ENCODE data around the gene GNG5.
"Not testable (repeated sequence)": the region's sequence is repeated elsewhere in the genome, so short reads cannot be mapped to it uniquely, and the experiment has no call there.

GNG5 gene

DNA sequence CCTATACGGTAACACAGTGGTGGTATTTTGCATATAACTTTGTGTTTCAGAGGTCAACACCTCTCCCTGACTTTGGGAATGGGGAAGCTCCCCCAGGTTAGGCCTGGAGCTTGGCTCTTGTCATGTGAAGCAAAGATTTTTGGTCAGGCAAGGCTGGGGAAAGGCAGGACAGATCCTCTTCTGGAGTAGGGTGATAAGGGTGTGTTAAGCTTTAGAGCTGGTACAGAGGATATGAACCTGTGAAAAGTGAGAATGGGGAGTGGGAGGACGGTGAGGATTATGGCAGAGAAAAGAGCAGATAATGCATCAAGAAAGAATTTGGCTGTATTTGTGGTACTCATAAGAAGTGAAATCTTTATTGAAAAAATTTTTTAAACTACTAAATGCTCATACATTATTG, 25.1 kb downstream of the GNG5 start:
- no peak for DNase-seq

DNA sequence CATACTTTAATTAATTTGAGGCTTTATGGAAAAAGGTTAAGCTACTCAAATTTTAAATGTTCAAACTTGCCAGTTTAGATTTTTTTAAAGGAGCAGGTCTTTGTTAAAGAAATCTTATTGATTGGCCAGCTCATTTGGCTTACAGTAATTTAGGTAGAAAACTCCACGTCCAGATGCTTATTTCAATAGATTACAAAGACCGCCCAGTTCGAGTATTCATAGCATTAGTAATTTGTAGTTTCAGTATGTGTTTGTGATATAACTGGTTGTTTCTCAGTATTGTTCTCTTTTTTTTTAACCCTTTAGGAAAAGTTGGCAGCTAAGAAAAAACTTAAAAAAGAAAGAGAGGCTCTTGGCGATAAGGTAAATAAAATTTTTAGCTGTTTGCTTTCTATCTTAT, 25.7 kb downstream of the GNG5 start:
- no peak for DNase-seq

DNA sequence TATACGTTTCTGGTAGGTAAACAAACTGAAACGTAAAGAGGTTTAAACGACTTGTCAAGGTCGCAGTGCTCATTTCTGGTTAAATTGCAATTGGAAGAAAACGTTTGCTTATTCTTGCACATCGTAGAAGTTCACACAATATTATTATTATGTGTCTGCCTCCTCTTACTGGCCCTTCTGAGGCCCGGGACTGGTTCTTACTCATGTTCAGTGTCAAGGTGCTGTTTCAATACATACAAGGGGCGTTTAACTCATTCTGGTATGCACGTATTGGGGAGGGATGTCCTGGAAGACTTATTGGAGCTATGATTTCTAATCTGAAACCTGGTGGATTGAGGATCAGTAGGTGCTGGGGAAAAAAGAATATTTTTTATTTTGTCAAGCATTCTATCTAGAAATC, 26.4 kb downstream of the GNG5 start:
- DNase-seq = no peak

DNA sequence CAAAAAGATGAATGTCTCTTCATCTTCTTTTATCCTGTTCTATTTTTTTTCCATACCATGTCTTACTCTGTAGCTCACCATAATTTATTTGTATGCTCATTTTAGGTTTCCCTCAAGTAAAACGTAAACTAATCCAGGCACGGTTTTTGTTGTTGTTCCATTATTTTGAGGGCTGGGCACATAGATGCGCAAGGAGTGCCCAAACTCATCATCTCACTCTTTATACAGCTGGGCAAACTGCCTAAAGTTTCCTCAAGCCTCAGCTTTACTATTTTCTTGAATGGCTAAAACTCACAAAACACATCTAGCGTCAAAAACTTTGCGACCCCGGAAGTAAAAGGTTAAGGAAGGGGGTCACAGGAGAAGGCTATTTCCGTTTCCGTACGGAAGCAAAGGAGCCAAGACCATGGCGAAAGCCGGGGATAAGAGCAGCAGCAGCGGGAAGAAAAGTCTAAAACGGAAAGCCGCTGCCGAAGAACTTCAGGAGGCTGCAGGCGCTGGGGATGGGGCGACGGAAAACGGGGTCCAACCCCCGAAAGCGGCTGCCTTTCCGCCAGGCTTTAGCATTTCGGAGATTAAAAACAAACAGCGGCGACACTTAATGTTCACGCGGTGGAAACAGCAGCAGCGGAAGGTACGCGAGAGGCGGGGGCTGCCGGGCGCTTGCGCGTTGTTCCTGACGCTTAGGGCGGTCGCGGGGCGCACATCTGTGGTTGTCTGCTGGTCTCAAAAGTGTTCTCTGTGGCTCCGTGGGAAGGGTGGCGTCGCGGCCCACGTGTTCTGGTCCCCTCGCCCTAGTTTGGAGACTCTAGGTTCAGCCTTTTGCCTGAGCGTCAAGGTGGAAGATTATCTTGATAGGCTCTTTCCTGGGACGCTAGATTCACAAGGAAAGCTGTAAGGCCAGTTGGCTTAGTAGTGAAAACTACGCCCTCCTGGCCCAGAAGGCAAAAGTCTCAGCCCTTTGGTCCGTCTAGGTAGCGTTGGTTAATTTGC, 27.2 kb downstream of the GNG5 start, which contains the start of gene RPF1:
TSS of gene RPF1 (plus strand) at position 391 of the 993 bp plus-strand sequence. CDS start at position 407, 16 bp downstream.
- DNase-seq = peak; percentile 65 to 74

DNA sequence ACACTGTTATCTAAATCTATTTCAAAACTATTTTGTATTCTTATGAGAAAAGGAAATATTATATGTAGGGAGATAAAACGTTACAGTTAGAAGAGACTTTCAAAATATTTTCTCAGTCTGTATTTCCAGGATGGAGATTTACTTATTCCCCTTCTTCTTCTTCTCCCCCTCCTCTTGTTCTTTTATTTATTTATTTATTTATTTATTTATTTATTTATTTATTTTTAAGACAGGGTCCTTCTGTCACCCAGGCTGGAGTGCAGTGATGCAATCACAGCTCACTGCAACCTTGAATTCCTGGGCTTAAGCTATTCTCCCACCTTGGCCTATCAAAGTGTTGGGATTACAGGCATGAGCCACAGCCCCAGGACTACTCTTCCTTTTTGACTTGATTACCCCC, 30.2 kb downstream of the GNG5 start:
- DNase-seq = no peak

DNA sequence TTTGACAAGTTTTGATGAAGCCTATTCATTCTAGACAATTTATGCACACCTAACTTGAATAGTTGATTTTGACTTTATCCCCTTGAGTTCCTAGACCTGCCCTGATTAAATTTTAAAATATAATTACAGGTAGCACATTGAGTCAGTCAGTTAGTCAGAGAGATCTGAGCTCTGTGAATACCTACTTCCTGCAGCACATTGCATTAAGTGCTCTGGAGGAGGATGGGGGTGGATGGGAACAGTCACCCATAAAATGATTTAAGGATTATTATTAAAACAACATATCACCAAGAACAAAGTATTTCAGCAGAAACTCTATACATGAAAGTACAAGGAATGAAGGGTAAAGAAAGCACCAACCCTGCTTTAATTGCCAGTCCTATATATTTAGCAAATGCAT, 39.1 kb downstream of the GNG5 start:
- DNase-seq = no peak

DNA sequence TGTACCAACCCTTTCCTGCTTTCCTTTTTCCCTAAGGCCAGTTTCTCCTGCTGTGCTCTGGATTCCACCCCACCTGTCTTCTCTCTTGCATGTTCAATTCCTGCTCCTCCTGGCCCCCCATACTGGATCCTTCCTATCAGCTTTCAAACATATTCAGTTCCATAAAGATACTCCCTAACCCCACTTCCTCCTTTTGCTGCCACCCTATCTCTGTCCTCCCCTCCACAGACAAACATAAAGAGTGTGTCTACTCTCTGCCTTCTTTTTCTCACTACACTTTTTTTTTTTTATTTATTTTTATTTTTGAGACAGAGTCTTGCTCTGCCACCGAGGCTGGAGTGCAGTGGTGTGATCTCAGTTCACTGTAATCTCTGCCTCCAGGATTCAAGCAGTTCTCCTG, 44.3 kb downstream of the GNG5 start:
- no peak for DNase-seq

DNA sequence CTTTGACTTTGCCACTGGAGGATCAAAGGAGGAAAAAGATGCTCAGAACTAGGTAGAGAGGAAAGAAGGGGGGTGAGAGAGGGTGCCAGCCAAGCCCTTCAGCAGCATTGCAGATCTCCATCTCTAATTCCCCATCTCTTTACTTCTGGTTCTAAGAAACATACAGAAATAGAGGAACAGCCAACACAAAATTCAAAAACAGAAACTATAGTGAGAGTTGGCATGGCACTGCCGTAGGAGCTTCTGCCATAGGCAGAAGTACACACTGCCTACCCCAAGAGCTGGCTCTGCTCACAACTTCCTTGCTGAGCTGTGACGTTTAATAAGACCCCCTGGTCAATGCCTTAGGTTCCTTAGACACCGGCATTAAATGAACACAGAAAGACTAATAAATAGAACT, 53.9 kb downstream of the GNG5 start:
- no peak for DNase-seq

DNA sequence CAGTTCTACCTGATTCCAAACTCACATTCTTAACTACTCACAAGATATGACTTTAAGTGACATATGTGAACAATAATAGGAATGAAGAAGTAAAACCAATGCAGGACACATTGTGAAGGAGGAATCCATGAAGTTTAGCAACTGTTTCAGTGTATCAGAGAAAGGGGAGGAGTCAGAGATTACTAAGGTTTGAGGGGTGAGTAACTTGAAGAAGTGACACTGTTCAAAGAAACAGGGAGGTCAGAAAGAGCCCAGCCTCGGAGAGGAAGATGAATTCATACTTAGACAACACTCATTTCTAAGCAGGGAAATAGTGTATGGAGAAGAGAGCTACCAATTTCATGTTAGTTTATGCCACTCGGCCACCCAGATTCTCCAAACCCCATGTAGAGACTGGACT, 55.5 kb downstream of the GNG5 start:
- DNase-seq = no peak

DNA sequence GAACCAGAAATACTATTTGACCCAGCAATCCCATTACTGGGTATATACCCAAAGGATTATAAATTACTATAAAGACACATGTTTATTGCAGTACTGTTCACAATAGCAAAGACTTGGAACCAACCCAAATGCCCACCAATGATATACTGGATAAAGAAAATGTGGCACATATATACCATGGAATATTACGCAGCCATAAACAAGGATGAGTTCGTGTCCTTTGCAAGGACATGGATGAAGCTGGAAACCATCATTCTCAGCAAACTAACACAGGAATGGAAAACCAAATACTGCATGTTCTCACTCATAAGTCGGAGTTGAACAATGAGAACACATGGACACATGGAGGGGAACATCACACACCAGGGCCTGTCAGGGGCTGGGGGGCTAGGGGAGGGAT, 57.7 kb downstream of the GNG5 start:
- not testable (repeated sequence) for DNase-seq
